GM12801 (cell line): ENCODE results near the gene SPATS2.

Experiments
- CTCF ChIP-seq: IDR thresholded peaks from one replicate; pipeline ENCODE4 v1.5.1; 2011; ENCODE audit warnings: control low read depth; ENCODE audit not compliant: insufficient read length; ENCODE audit errors: extremely low read depth

Gene SPATS2

GRCh38 chr12:49567611-49568441 lies 200.6 kb downstream of the SPATS2 start, which contains the start of gene MCRS1:
TSS of gene MCRS1 (minus strand) at chr12:49568142. CDS start at chr12:49566731, 1,411 bp downstream.
- no peak for TF ChIP-seq CTCF

- no peak for TF ChIP-seq CTCF
Measured at GRCh38 chr12:49568442-49569162, 201.3 kb downstream of the SPATS2 start.
